Panc1 (cell line): ENCODE measurements around the gene PJA1. TPM values are rescaled to one million over a fixed set of nuclear protein-coding genes. Genes with fewer than 3 reads are reported as not detected.

Source experiments
- ATAC-seq: fragments of 200-7000 bp; cut with Tn5 transposase; 2 replicates; pipeline ENCODE4 v1.9.1; 2020; ENCODE audit warnings: mild to moderate bottlenecking, moderate library complexity
- BruUV-seq: library from RNA; stranded (reverse); fragments of 400-500 nt; replicated peaks from 2 replicates; lab custom pipeline; 2021; lab: Mats Ljungman, UMichigan
- CTCF ChIA-PET: fragments of 300-600 bp; sonication (Branson Sonifier 250); formaldehyde crosslinking; loops from one replicate; lab custom pipeline; 2022; ENCODE audit warnings: antibody characterized with exemption; lab: Charles Lee
- POLR2A ChIA-PET: fragments of 300-600 bp; sonication (Branson Sonifier 250); formaldehyde crosslinking; loops from one replicate; lab custom pipeline; 2022; ENCODE audit warnings: antibody characterized with exemption; lab: Charles Lee
- DNase-seq: peaks from one replicate; pipeline ENCODE4 v3.0.0-alpha.2; 2010; ENCODE audit warnings: low read depth, low spot score
- H3K27ac ChIP-seq: 2 replicates; pipeline ENCODE4 v1.5.1; 2011; ENCODE audit warnings: mild to moderate bottlenecking, low read length, inconsistent platforms
- H3K27me3 ChIP-seq: fragments of 200-500 bp; sonication (Bioruptor generic); 2 replicates; pipeline ENCODE4 v1.6.0; 2014; ENCODE audit warnings: low read length, inconsistent platforms; ENCODE audit not compliant: control insufficient read depth, insufficient read depth
- H3K36me3 ChIP-seq: fragments of 200-500 bp; sonication (Bioruptor generic); 2 replicates; pipeline ENCODE4 v1.5.1; 2014; ENCODE audit warnings: inconsistent platforms, mild to moderate bottlenecking, low read length, moderate library complexity; ENCODE audit not compliant: control insufficient read depth, insufficient read depth
- H3K4me1 ChIP-seq: 2 replicates; pipeline ENCODE4 v1.5.1; 2011; ENCODE audit warnings: inconsistent platforms, mild to moderate bottlenecking, low read length, moderate library complexity; ENCODE audit not compliant: control insufficient read depth, insufficient read depth
- H3K4me3 ChIP-seq, 2 experiments: 2 replicates each; pipeline ENCODE4 v1.5.1; 2011 to 2012; ENCODE audit warnings: low read depth in 2 of 2, low read length in 2 of 2, mild to moderate bottlenecking in 2 of 2, inconsistent platforms in 1 of 2, moderate library complexity in 1 of 2
- H3K9me3 ChIP-seq: fragments of 200-500 bp; sonication (Bioruptor generic); 2 replicates; pipeline ENCODE4 v1.5.1; 2014; ENCODE audit warnings: low read depth, mild to moderate bottlenecking, inconsistent platforms, low read length, moderate library complexity; ENCODE audit not compliant: control insufficient read depth, insufficient read depth
- POLR2AphosphoS5 ChIP-seq: IDR thresholded peaks from 2 replicates; pipeline ENCODE4 v1.6.1; 2012; ENCODE audit warnings: mild to moderate bottlenecking, low read depth, low read length, moderate library complexity
- SIN3A ChIP-seq: IDR thresholded peaks from 2 replicates; pipeline ENCODE4 v1.6.1; 2012; ENCODE audit warnings: low read depth, mild to moderate bottlenecking, low read length, moderate library complexity, borderline replicate concordance; ENCODE audit not compliant: insufficient read depth
- TCF7L2 ChIP-seq: IDR thresholded peaks from 2 replicates; pipeline ENCODE4 v1.6.1; 2011; ENCODE audit warnings: mild to moderate bottlenecking, low read depth, low read length, inconsistent platforms
- in situ Hi-C: cut with HindIII; loops from 2 replicates; pipeline ENCODE4 v1.10.0; 2016; ENCODE audit warnings: low sequenced_read_pairs, low pct_unique_long_range_greater_than_20kb
- intact Hi-C: fragments of 100-400 bp; cut with micrococcal nuclease; formaldehyde crosslinking; loops from one replicate; pipeline ENCODE4 v1.10.0; 2022; ENCODE audit not compliant: unreplicated experiment
- total RNA-seq: library from RNA; stranded (reverse); gene quantifications from one replicate; pipeline ENCODE4 v1.2.1, GENCODE V29; 2021; ENCODE audit not compliant: unreplicated experiment
- TF ChIP-seq, protein P1 (sequence below): fragments of 450-650 bp; IDR thresholded peaks from 2 replicates; pipeline ENCODE4 v1.5.1; 2017; ENCODE audit warnings: mild to moderate bottlenecking
- TF ChIP-seq, protein P2 (sequence below), 2 experiments: IDR thresholded peaks; 2 replicates each; pipeline ENCODE4 v1.6.1; 2011 to 2012; ENCODE audit warnings: low read depth in 2 of 2, control low read depth in 1 of 2, low read length in 1 of 2, mild to moderate bottlenecking in 1 of 2, moderate library complexity in 1 of 2; ENCODE audit not compliant: insufficient read depth in 1 of 2

PJA1 gene
- total RNA-seq, 1 experiment from 2014 or later: 11.8 TPM

DNA sequence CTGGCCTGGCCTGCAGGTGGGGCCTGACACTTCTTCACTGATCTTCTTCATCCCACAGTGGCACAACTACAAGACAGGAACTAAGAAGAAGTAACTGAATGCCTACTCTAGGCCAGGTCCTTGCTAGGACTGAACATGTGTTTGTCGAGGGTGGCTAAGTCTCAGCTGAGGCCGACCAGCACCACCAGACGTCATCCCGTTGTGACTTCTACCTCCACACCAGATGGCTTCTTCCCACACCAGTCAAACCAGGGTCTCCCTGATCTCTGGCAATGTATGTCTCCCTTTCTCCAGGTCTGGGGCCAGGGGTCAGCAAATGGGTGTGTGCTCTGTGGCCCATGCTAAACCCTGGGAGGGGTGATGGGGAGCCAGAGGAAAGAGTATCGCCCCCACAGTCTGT is 40.2 kb downstream of the PJA1 start:
- Histone ChIP-seq H3K4me3 (no peak overlapping the region), H3K27me3 (no peaks in the 10 kb centered on the region), H3K9me3 (no peaks in the 10 kb centered on the region), H3K27ac (no peak overlapping the region), H3K4me1 (no peaks in the 10 kb centered on the region), H3K36me3 (no peaks in the 10 kb centered on the region)
- in situ Hi-C loops: no loop called here
- ATAC-seq (no peak), DNase-seq (no peak)
- ChIA-PET CTCF (no interaction called here), POLR2A (no interaction called here)
- TF ChIP-seq, protein P1, sequence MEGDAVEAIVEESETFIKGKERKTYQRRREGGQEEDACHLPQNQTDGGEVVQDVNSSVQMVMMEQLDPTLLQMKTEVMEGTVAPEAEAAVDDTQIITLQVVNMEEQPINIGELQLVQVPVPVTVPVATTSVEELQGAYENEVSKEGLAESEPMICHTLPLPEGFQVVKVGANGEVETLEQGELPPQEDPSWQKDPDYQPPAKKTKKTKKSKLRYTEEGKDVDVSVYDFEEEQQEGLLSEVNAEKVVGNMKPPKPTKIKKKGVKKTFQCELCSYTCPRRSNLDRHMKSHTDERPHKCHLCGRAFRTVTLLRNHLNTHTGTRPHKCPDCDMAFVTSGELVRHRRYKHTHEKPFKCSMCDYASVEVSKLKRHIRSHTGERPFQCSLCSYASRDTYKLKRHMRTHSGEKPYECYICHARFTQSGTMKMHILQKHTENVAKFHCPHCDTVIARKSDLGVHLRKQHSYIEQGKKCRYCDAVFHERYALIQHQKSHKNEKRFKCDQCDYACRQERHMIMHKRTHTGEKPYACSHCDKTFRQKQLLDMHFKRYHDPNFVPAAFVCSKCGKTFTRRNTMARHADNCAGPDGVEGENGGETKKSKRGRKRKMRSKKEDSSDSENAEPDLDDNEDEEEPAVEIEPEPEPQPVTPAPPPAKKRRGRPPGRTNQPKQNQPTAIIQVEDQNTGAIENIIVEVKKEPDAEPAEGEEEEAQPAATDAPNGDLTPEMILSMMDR: no peak
- TF ChIP-seq, protein P2, sequence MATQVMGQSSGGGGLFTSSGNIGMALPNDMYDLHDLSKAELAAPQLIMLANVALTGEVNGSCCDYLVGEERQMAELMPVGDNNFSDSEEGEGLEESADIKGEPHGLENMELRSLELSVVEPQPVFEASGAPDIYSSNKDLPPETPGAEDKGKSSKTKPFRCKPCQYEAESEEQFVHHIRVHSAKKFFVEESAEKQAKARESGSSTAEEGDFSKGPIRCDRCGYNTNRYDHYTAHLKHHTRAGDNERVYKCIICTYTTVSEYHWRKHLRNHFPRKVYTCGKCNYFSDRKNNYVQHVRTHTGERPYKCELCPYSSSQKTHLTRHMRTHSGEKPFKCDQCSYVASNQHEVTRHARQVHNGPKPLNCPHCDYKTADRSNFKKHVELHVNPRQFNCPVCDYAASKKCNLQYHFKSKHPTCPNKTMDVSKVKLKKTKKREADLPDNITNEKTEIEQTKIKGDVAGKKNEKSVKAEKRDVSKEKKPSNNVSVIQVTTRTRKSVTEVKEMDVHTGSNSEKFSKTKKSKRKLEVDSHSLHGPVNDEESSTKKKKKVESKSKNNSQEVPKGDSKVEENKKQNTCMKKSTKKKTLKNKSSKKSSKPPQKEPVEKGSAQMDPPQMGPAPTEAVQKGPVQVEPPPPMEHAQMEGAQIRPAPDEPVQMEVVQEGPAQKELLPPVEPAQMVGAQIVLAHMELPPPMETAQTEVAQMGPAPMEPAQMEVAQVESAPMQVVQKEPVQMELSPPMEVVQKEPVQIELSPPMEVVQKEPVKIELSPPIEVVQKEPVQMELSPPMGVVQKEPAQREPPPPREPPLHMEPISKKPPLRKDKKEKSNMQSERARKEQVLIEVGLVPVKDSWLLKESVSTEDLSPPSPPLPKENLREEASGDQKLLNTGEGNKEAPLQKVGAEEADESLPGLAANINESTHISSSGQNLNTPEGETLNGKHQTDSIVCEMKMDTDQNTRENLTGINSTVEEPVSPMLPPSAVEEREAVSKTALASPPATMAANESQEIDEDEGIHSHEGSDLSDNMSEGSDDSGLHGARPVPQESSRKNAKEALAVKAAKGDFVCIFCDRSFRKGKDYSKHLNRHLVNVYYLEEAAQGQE (IDR thresholded peaks at IDR 0.05; ENCODE audit: insufficient read depth in 1 of 2, low read depth in 2 of 2, low read length in 1 of 2): no peak
- TF ChIP-seq SIN3A: no peak
- no peak for TF ChIP-seq TCF7L2
- TF ChIP-seq POLR2AphosphoS5: no peak
- intact Hi-C loops: no loop called here
- no TSS peak for BruUV-seq

DNA sequence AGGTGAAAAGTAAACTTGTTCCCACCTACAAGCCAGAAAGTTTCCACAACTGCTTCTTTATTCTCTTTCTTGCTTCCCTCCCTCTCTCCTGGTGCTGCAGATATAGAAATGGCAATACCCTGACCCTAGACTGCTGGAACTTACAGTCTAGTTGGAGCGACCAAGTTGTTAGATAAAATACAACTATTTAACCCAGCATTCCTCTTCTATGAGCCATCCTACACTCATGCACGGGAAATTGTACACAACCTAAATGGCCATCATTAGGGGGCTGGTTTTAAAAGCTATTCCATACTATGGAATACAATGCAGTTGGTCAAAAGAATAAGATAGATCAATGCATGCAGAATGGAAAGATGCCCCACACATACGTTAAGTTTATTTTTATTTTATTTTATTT is 41.1 kb downstream of the PJA1 start:
- intact Hi-C loops (no loop called here), in situ Hi-C loops (no loop called here)
- Histone ChIP-seq H3K27me3 (no peaks in the 10 kb centered on the region), H3K36me3 (no peaks in the 10 kb centered on the region), H3K9me3 (no peaks in the 10 kb centered on the region), H3K4me3 (no peak overlapping the region), H3K27ac (no peak overlapping the region), H3K4me1 (no peaks in the 10 kb centered on the region)
- DNase-seq (no peak), ATAC-seq (no peak)
- POLR2A ChIA-PET: no interaction called here
- CTCF ChIA-PET: no interaction called here
- no TSS peak for BruUV-seq
- TF ChIP-seq TCF7L2: no peak
- TF ChIP-seq, protein P2 (IDR thresholded peaks at IDR 0.05; ENCODE audit: insufficient read depth in 1 of 2, low read depth in 2 of 2, low read length in 1 of 2): no peak
- TF ChIP-seq SIN3A: no peak
- TF ChIP-seq, protein P1: no peak
- TF ChIP-seq POLR2AphosphoS5: no peak
